GM18505 (cell line): ENCODE results near the gene MAP4.
"Not testable (repeated sequence)": the region's sequence is repeated elsewhere in the genome, so short reads cannot be mapped to it uniquely, and the experiment has no call there.

Experiments
- ATAC-seq: cut with Tn5 transposase; IDR thresholded peaks from one replicate; pipeline ENCODE4 v1.9.1; 2021; ENCODE audit not compliant: unreplicated experiment
- POLR2A ChIP-seq: IDR thresholded peaks from 4 replicates; pipeline ENCODE4 v1.6.1; 2011; ENCODE audit warnings: borderline replicate concordance; ENCODE audit not compliant: insufficient read depth, insufficient read length; ENCODE audit errors: extremely low read depth

The MAP4 gene

DNA sequence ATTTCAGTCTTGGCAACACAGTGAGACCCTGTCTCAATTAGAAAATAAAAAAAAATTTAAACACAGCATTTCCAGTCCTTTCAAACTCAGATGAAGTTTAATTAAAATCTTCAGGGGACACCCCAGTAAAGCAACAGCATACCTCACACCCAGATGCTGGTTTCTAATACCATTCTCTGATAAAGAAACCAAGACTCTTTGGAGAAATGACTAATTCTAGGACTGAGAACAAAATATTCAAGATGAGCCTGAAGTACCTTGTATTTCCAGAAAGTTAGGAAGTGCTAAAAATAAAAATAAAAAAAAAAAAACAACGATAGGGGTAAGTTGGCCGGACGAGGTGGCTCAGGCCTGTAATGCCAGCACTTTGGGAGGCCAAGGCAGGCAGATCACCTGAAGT is 14.0 kb upstream of the MAP4 start:
- no peak for ATAC-seq
- TF ChIP-seq POLR2A = no peak

- TF ChIP-seq POLR2A = no peak
- no peak for ATAC-seq
These were observed 11.0 kb upstream of the MAP4 start for GRCh38 chr3:48026951-48027908.

DNA sequence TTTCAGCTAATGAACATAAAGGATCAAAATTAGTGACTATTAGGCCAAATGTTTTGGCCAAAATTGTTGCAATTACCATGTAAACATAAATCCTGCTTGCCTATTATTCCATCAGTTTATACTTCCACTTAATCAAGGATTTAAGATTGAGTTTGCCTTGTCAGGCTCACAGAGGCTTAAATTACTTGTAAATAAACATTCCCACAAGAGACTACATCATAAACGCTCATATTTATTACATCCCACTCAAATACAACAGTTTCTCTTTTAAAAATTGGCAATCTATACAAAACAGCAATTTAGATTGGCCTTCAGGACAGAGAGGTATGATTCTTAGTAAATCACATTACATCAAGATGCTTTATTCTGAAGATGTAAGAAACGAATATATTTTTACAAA is 9.9 kb upstream of the MAP4 start:
- no peak for TF ChIP-seq POLR2A
- no peak for ATAC-seq

- ATAC-seq = no peak
- no peak for TF ChIP-seq POLR2A
These were observed 8.2 kb upstream of the MAP4 start for GRCh38 chr3:48024401-48024800.

DNA sequence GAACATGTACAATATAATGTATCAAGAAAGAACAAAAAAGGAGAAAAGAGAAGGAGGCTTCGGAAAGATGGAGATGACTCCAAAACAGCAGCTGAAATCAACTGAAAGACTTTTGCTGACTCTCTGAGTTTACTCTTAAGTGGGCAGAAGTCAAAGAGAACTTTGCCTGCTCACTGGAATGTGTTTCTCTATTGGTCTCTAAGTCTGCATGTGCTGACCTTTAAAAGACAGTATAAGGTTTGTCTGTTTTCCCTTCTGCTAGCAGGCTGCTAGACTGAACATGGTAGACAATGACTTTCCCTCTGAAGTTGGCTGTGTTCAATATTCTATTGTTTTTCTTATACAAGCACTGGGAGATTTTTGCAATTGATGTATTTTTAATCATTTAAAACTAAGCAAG is 7.2 kb upstream of the MAP4 start:
- ATAC-seq = no peak
- TF ChIP-seq POLR2A = no peak

DNA sequence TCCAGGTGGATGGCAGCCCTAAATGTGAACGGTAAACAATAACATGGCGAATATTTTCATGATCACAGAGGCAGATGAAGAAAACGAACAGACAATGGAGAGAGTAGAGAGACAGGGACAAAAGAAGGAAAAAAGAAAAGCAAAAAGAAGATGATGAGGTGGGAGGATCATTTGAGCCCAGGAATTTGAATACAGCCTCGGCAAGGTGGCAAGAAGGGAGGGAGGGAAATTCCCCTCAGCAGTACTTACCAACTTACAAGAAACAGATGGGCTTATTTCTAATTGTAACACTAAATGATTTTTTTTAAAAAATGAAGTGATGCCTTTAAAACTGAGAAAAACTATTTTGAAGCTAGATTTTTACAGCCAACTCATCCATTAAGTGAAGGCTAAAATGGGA is 6.0 kb upstream of the MAP4 start:
- TF ChIP-seq POLR2A = no peak
- ATAC-seq = no peak

GRCh38 chr3:48018841-48019240 is 2.6 kb upstream of the MAP4 start:
- ATAC-seq = no peak
- no peak for TF ChIP-seq POLR2A

DNA sequence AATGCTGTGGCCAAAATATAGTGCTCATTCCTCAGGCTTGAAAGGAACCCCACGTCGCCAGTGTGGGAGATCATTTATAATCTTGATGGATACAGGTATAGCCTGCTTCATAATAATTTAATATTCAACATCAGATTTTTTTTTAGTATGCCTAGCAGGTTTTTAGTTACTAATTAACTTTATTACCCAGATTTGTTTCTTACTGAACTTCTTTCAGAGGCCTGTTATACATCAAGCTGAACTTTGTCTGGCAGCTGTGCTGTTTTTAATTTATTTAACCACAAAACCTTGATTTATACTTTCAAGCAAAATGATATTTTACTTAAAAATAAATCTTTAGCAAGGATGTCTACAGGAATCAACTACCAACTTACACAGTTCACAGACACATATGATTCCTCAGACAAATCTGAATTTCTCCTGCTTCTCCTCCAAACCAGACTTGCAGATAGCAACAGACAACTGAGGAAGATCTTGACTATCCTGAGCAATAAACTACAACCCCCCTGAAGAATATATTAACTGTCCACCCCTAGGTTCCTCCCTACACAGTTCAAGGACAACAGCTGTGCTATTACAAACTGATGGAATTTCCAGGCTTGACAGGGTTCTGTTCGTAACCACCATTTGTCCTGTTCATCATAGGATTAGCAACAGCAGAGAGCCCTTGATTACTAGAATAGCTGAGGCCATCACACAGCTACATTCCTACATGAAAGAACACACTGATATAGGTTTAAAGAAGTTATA is 610 bp downstream of the MAP4 start:
- TF ChIP-seq POLR2A = no peak
- ATAC-seq = no peak

GRCh38 chr3:48014358-48014757 is 1.9 kb downstream of the MAP4 start:
- no peak for TF ChIP-seq POLR2A
- ATAC-seq = no peak

- ATAC-seq = no peak
- no peak for TF ChIP-seq POLR2A
These were observed 2.8 kb downstream of the MAP4 start for GRCh38 chr3:48013288-48013980.

- no peak for ATAC-seq
These were observed 3.6 kb downstream of the MAP4 start for GRCh38 chr3:48012659-48013058.

GRCh38 chr3:48008066-48008465 is 8.2 kb downstream of the MAP4 start:
- not testable (repeated sequence) for ATAC-seq

More at GRCh38 chr3:48012659-48013058, 3.6 kb downstream of the MAP4 start:
- no peak for TF ChIP-seq POLR2A

DNA sequence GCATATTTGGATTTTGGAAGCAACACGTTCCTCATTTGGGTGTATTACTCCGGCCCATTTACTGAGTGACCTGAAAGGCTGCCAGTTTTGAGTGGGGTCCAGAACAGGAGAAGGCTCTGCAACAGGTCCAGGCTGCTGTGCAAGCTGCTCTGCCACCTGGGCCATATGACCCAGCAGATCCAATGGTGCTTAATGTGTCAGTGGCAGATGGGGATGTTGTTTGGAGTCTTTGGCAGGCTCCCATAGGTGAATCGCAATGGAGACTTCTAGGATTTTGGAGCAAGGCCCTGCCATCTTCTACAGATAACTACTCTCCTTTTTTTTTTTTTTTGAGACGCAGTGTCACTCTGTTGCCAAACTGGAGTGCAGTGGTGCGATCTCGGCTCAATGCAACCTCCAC is 8.9 kb downstream of the MAP4 start:
- not testable (repeated sequence) for ATAC-seq

DNA sequence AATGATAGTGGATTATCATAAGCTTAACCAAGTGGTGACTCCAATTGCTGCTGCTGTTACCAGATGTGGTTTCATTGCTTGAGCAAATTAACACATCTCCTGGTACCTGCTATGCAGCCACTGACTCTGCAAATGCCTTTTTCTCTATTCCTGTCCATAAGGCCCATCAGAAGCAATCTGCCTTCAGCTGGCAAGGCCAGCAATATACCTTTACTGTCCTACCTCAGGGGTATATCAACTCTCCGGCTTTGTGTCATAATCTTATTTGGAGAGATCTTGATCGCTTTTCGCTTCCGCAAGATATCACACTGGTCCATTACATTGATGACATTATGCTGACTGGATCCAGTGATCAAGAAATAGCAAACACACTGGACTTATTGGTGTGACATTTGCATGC is 9.4 kb downstream of the MAP4 start:
- ATAC-seq = not testable (repeated sequence)
